Keratinocyte (primary cell): ENCODE results near the gene CNTNAP2. TPM values are rescaled to one million over a fixed set of nuclear protein-coding genes. Genes with fewer than 3 reads are reported as not detected.

Experiments
- DNase-seq: peaks from one replicate; pipeline ENCODE4 v3.0.0-alpha.2; 2011; ENCODE audit warnings: low read depth, missing footprints, low spot score
- FAIRE-seq: peaks from 2 replicates; lab custom pipeline; 2011; peaks lifted over from hg19 to GRCh38; lab: Jason Lieb, UNC
- H2AFZ ChIP-seq: 2 replicates; pipeline ENCODE4 v1.6.0; 2012; ENCODE audit warnings: low read length, control low read depth, inconsistent platforms; ENCODE audit not compliant: control insufficient read depth
- H3K27ac ChIP-seq: 2 replicates; pipeline ENCODE4 v1.5.1; 2011; ENCODE audit warnings: low read length; ENCODE audit not compliant: control insufficient read depth, insufficient read depth
- H3K27me3 ChIP-seq: 3 replicates; pipeline ENCODE4 v1.6.0; 2011; ENCODE audit warnings: low read length; ENCODE audit not compliant: control insufficient read depth, insufficient read depth; ENCODE audit errors: extremely low read depth
- H3K36me3 ChIP-seq, 2 experiments: 2 replicates in 1 of 2; 3 replicates in 1 of 2; pipeline ENCODE4 v1.5.1; 2011; ENCODE audit warnings: low read length in 2 of 2, mild to moderate bottlenecking in 1 of 2; ENCODE audit not compliant: control insufficient read depth in 2 of 2, insufficient read depth in 2 of 2; ENCODE audit errors: extremely low read depth in 1 of 2
- H3K4me1 ChIP-seq: 3 replicates; pipeline ENCODE4 v1.5.1; 2011; ENCODE audit warnings: low read length; ENCODE audit not compliant: control insufficient read depth, insufficient read depth; ENCODE audit errors: extremely low read depth
- H3K4me2 ChIP-seq: 3 replicates; pipeline ENCODE4 v1.6.0; 2011; ENCODE audit warnings: low read depth, low read length; ENCODE audit not compliant: control insufficient read depth, insufficient read depth; ENCODE audit errors: extremely low read depth
- H3K4me3 ChIP-seq, 3 experiments: fragments of 200-600 bp in 1 of 3; sonication (generic) in 1 of 3; 2 replicates in 2 of 3; 3 replicates in 1 of 3; pipeline ENCODE4 v1.5.1; 2011 to 2016; ENCODE audit warnings: low read length in 3 of 3, mild to moderate bottlenecking in 3 of 3, control low read depth in 2 of 3, inconsistent platforms in 1 of 3, low read depth in 1 of 3, mixed read lengths in 1 of 3, mixed run types in 1 of 3, moderate library complexity in 1 of 3; ENCODE audit not compliant: control insufficient read depth in 2 of 3, insufficient read depth in 2 of 3; ENCODE audit errors: extremely low read depth in 1 of 3
- H3K79me2 ChIP-seq: 2 replicates; pipeline ENCODE4 v1.6.0; 2012; ENCODE audit warnings: low read length; ENCODE audit not compliant: control insufficient read depth, insufficient read depth
- H3K9ac ChIP-seq: 3 replicates; pipeline ENCODE4 v1.6.0; 2011; ENCODE audit warnings: low read length; ENCODE audit not compliant: control insufficient read depth, insufficient read depth; ENCODE audit errors: extremely low read depth
- H3K9me1 ChIP-seq: 3 replicates; pipeline ENCODE4 v1.6.0; 2011; ENCODE audit warnings: low read length; ENCODE audit not compliant: control insufficient read depth, insufficient read depth; ENCODE audit errors: extremely low read depth
- H3K9me3 ChIP-seq: 2 replicates; pipeline ENCODE4 v1.5.1; 2012; ENCODE audit warnings: low read depth, low read length; ENCODE audit not compliant: control insufficient read depth
- H4K20me1 ChIP-seq: 3 replicates; pipeline ENCODE4 v1.6.0; 2011; ENCODE audit warnings: low read length; ENCODE audit not compliant: control insufficient read depth, insufficient read depth; ENCODE audit errors: extremely low read depth
- EZH2 ChIP-seq: IDR thresholded peaks from one replicate; pipeline ENCODE4 v1.6.1; 2012; ENCODE audit warnings: inconsistent platforms, mild to moderate bottlenecking, low read length, moderate library complexity
- dilution Hi-C: fragments of 300-500 bp; cut with MboI; formaldehyde crosslinking; loops from one replicate; pipeline ENCODE4 v1.7.0; 2020; ENCODE audit warnings: low sequenced_read_pairs; ENCODE audit not compliant: extremely low pct_ligation_motif_present
- polyA plus RNA-seq, 5 experiments: library from polyadenylated mRNA; depleted of rRNA in 3 of 5; stranded (reverse) in 3 of 5; stranded (forward) in 1 of 5; unstranded in 1 of 5; fragments of >200 nt; gene quantifications; 1 replicate in 1 of 5; 2 replicates in 3 of 5; 3 replicates in 1 of 5; pipeline versions ENCODE4 v1.2.1 to v1.2.3, GENCODE V29; 2011 to 2012; ENCODE audit warnings: missing spikeins in 2 of 5, low read depth in 1 of 5, low replicate concordance in 1 of 5
- TF ChIP-seq, protein P1 (sequence below), 3 experiments: IDR thresholded peaks in 1 of 3; conservative IDR thresholded peaks in 1 of 3; optimal IDR thresholded peaks in 1 of 3; 2 replicates in 2 of 3; 3 replicates in 1 of 3; pipeline versions ENCODE3 to v1.5.1; 2011; ENCODE audit warnings: low read length in 3 of 3, mild to moderate bottlenecking in 3 of 3, moderate library complexity in 2 of 3, control low read depth in 1 of 3, inconsistent platforms in 1 of 3; ENCODE audit not compliant: insufficient read depth in 2 of 3; ENCODE audit errors: extremely low read depth in 1 of 3

The CNTNAP2 gene
- polyA plus RNA-seq, 1 donor (not counting 4 experiments of a cell fraction or from before 2014, with no cell fraction given) = 1.4 TPM

DNA sequence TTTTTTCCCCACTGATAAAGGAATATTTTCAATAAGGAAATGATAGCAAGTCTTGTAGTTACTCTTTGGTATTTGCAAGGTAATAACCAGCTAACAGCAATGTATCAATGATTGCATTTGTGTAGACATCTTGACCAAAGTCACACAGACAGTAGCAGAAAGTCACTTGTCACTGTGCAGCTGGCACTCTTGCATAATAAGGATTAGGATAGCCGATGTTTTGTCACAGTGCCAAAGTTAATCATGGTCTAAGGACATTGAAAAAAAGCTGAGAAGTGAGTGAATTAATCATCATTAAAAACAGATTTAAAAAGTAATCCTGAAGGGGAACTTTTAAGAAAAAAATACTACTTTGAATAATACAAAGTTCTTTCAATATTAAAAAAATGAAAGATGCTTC lies 1639.7 kb downstream of the CNTNAP2 start:
- H3K9ac ChIP-seq = no peak overlapping the region
- H4K20me1 ChIP-seq = no peaks in the 10 kb centered on the region
- no peak overlapping the region for H2AFZ ChIP-seq
- dilution Hi-C loops = no loop called here
- H3K36me3 ChIP-seq = no peaks in the 10 kb centered on the region
- H3K27me3 ChIP-seq = no peaks in the 10 kb centered on the region
- no peak for DNase-seq
- no peaks in the 10 kb centered on the region for H3K9me1 ChIP-seq
- no peaks in the 10 kb centered on the region for H3K9me3 ChIP-seq
- no peak for FAIRE-seq
- TF ChIP-seq, protein P1, sequence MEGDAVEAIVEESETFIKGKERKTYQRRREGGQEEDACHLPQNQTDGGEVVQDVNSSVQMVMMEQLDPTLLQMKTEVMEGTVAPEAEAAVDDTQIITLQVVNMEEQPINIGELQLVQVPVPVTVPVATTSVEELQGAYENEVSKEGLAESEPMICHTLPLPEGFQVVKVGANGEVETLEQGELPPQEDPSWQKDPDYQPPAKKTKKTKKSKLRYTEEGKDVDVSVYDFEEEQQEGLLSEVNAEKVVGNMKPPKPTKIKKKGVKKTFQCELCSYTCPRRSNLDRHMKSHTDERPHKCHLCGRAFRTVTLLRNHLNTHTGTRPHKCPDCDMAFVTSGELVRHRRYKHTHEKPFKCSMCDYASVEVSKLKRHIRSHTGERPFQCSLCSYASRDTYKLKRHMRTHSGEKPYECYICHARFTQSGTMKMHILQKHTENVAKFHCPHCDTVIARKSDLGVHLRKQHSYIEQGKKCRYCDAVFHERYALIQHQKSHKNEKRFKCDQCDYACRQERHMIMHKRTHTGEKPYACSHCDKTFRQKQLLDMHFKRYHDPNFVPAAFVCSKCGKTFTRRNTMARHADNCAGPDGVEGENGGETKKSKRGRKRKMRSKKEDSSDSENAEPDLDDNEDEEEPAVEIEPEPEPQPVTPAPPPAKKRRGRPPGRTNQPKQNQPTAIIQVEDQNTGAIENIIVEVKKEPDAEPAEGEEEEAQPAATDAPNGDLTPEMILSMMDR (optimal IDR thresholded peaks at IDR 0.05 in 1 of 3, IDR thresholded peaks at IDR 0.05 in 1 of 3, conservative IDR thresholded peaks at IDR 0.05 in 1 of 3; ENCODE audit: extremely low read depth in 1 of 3, insufficient read depth in 2 of 3, low read length in 3 of 3) = no peak
- TF ChIP-seq EZH2 = no peak
- H3K4me3 ChIP-seq = no peak overlapping the region
- no peaks in the 10 kb centered on the region for H3K4me1 ChIP-seq
- H3K4me2 ChIP-seq = no peak overlapping the region
- H3K79me2 ChIP-seq = no peaks in the 10 kb centered on the region
- H3K27ac ChIP-seq = no peak overlapping the region

DNA sequence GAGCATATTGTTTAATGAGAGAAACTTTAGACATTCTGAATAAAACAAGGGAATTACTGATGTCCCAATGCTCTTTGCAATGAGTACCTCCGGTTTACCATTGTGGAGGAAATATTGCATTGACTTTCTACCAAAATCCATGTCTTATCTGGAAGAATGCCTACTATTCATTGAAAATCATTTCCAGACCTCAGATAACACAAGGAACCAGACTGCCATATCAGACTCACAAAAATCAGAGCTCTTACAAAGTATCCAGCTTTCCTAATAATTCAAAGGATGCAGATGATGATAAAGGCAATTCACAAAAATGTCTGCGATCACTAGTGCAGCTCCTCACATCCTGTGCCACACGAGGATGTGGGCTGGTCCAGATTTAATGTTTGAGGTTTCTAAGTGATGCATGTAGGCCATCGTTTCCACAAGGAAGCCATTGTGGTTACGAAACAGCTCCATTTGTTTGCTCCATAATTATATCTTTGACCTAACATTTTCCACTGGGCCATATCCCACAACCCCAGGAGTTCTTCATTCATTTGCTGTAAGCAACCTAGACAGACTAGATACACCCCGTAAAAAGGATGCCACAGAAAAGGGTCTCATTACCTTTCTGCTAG lies 1642.8 kb downstream of the CNTNAP2 start:
- Histone ChIP-seq H3K27me3 (no peaks in the 10 kb centered on the region), H3K9me3 (peaks cover 2% of the 10 kb centered on the region), H3K4me3 (no peak overlapping the region), H2AFZ (no peak overlapping the region), H3K4me2 (no peak overlapping the region), H3K79me2 (no peaks in the 10 kb centered on the region), H3K4me1 (no peaks in the 10 kb centered on the region), H3K9me1 (no peaks in the 10 kb centered on the region), H3K27ac (no peak overlapping the region), H3K9ac (no peak overlapping the region), H4K20me1 (no peaks in the 10 kb centered on the region), H3K36me3 (no peaks in the 10 kb centered on the region)
- dilution Hi-C loops = no loop called here
- FAIRE-seq (no peak), DNase-seq (no peak)
- no peak for TF ChIP-seq EZH2
- TF ChIP-seq, protein P1 (optimal IDR thresholded peaks at IDR 0.05 in 1 of 3, IDR thresholded peaks at IDR 0.05 in 1 of 3, conservative IDR thresholded peaks at IDR 0.05 in 1 of 3; ENCODE audit: extremely low read depth in 1 of 3, insufficient read depth in 2 of 3, low read length in 3 of 3) = no peak
